ENCODE measurements around the gene EFNA5.

- TF ChIP-seq CTCF (IDR thresholded peaks at IDR 0.05) (no peak), POLR2A (IDR thresholded peaks at IDR 0.05) (no peak)
These were observed 339.8 kb downstream of the EFNA5 start for GRCh38 chr5:107330903-107331302.

All from lower leg skin (tissue), 3 donors.